HG03135 (cell line): Measurements from ENCODE around the gene KCNC1.

ENCODE experiments used
- ATAC-seq: cut with Tn5 transposase; IDR thresholded peaks from one replicate; pipeline ENCODE4 v1.9.1; 2021; ENCODE audit warnings: mild to moderate bottlenecking, moderate library complexity; ENCODE audit not compliant: unreplicated experiment

KCNC1 gene

GRCh38 chr11:17751558-17751957 is 17.0 kb downstream of the KCNC1 start:
- ATAC-seq, result no peak

- no peak for ATAC-seq
Observed at GRCh38 chr11:17752144-17752543, 17.6 kb downstream of the KCNC1 start.

GRCh38 chr11:17753153-17753552 is 18.6 kb downstream of the KCNC1 start:
- no peak for ATAC-seq

GRCh38 chr11:17753641-17754040 is 19.1 kb downstream of the KCNC1 start:
- no peak for ATAC-seq

- no peak for ATAC-seq
Observed at GRCh38 chr11:17755891-17756290, 21.3 kb downstream of the KCNC1 start.

DNA sequence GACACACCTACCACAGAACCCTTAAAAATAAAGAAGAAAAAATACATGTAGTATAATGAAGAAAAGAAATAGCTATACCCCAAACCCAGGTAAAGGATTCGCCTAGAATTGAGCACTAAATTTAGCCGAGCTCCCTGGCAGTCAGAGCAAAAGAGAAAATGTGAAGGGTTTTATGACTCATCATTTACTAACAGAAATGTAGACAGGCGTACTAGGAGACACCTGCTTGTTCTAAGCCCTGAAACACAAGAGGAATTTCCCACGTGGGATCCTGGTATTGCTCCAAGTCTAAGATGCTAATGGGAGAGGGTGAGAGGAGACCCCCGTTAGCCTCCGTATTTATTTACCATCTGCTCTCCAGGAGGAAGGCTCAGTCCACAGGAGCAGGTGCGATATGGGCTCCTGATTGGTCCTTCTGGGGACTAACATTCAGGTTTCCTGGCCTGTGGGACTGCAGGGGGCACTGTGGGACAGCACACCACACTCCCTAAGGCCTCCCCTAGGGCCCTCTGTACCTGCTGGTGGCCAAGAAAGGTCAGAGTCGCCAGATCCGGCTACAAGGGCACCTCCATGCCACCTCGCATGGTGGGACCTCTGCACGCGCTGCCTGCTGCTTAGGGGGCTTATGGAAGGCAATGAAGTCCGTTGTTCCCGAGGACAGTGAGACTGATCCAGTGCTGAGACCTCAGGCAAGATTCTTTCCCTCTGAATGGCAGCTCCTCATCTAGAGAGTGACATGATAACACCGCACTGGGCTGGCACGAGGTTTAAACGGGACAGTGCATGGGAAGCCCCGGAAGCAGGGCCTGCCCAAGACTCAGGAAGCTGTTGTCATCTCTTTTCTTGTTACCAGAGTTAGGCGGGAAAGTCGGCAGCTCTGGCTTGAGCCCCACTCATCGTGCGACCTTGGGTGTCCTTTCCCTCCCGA is 25.8 kb downstream of the KCNC1 start:
- peak; percentile 80 for ATAC-seq

DNA sequence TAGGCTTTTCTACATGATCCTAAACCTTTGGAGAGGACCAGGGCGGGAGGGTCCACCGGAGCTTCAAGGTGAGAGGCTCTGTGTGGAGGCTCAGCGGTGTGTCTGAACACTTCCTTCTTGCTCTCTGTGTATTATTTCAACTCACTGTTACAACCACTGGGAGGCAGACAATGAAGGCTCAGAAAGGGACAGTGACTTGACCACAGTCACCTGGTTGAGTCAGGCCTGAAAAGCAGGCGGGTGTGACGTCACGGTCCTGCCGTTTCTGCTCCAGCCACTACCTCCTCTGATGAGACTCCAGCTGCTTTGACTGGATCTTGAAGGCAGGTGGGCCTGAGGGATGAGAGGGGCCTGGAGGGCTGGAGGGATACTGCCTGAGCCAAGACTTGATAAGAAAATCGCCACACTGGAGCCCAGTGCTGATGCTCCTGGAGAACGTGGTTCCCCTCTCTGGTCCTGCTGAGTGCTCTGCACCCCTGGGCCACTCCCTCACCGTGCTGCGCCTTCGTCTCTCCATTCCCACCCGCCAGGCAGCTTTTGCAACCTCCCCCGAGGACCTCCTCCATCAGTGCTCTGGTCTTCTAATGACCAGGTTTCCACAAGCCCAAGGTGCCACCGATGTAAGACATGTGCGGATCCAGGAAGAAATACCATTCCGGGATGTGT is 27.9 kb downstream of the KCNC1 start:
- ATAC-seq, result no peak

DNA sequence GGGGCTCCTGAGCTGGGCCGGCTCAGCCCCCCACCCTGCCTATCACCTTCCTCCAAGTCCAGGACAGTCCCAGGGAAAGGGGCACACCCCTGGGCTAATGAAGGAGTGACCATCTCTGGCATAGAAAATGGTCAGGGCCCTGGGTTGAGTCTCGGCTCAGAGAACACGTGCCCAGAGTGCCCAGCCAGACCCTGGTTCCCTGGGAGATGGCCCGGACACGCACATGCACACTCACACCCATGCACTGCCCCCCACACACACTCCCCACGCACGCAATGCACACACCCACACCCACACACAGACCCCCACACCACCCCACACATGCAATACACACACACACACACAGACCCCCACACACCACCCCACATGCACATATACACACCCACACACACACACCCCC is 28.7 kb downstream of the KCNC1 start:
- ATAC-seq, result no peak

DNA sequence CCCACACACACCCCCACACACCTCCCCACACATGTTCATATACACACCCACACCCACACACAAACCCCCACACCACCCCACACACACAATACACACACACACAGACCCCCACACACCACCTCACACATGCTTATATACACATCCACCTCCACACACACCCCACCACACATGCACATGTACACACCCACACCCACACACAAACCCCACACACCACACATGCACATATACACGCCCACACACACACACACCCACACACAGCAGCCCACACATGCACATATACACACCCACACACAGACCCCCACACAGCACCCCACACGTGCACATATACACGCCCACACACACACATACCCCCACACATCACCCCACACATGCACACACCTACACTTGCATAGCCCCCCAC is 29.1 kb downstream of the KCNC1 start:
- ATAC-seq, result no peak

GRCh38 chr11:17764446-17765218 is 30.1 kb downstream of the KCNC1 start:
- no peak for ATAC-seq

DNA sequence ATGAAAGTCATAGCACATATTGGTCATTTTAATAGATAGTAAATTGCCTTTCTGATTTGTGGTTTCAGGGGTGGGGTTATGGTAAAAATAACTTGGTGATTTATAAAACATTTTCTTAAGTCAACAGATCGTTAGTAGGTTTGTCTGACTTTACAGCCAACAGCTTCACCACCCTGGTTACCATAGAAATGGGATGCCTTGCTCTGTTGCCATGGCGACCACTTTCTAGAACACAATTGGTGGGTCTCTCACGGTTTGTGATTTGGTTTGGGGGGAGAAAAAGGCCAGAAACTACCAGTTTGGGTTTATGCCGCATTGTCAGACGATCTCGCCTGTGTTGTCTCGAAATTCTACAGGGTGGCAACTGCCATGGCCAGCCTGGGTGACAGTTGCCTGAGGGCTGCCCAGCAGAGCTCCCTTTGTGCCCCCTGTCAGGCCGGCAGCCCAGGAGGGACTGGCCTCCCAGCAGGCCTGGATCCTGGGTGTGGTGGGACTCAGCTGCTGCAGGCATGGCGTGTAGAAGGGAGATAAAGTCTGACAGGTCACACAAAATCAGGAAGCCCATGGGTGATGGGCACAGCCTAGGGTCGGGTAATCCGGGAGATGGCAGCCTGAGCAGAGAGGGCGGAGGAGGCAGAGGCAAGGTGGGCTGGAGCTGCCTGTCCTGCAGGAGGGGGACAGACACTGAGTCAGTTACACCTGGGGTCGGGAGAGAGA is 30.9 kb downstream of the KCNC1 start:
- ATAC-seq, result no peak

DNA sequence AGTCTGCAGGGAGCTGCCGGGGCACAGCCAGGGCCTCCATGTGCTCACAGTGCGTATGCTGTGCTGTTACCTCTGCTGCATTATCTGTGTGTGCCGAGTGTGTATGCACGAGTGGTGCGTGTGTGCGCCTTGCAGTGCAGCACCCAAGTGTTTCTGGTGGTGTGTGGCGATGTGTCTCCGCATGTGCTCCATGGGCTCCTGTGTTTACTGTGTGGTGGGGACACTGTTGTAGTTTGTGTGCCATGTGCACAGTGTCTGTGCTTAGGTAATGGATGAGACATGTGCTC is 31.4 kb downstream of the KCNC1 start:
- ATAC-seq, result no peak

- no peak for ATAC-seq
Observed at GRCh38 chr11:17766590-17766989, 32.0 kb downstream of the KCNC1 start.

GRCh38 chr11:17767301-17767885 is 32.8 kb downstream of the KCNC1 start:
- no peak for ATAC-seq

DNA sequence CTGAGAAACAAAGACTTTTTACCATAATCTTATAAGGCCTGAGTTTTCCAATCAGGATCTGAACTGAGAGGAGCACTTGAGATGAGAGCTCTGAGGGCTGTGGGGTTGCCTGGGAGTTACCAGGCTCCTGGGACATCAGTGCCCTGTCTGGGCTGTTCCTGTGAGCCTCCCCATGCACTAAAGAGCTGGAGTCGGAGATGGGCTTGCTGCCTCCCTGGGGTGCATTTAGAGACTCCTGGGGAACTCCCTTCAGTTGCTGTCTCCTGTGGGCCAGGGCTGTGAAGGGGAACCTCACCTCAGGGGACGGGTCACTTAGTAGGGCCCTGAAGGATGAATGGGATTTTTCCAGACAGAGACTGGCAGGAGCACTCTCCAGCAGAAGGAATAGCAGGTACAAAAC is 33.3 kb downstream of the KCNC1 start:
- no peak for ATAC-seq

DNA sequence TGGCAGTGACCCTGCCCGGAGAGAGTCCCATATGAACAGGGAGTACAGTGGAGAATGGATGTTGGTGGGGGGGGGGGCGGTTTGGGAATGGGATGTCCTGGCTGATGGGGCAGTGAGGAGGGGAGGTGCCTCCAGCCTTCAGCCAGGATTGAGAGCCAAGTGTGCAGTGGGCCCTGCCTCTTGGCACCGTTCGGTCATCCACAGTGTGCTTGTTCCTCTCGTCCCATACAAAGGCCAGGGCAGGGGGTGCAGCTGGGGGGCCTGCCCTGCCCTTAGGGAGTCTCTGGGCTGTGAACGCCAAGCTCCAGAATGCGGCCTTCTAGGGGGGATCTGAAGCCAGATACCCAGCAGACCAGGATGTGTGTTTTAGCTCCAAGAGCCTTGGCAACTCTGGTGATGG is 34.0 kb downstream of the KCNC1 start:
- no peak for ATAC-seq

- no peak for ATAC-seq
Observed at GRCh38 chr11:17769218-17769617, 34.6 kb downstream of the KCNC1 start.

DNA sequence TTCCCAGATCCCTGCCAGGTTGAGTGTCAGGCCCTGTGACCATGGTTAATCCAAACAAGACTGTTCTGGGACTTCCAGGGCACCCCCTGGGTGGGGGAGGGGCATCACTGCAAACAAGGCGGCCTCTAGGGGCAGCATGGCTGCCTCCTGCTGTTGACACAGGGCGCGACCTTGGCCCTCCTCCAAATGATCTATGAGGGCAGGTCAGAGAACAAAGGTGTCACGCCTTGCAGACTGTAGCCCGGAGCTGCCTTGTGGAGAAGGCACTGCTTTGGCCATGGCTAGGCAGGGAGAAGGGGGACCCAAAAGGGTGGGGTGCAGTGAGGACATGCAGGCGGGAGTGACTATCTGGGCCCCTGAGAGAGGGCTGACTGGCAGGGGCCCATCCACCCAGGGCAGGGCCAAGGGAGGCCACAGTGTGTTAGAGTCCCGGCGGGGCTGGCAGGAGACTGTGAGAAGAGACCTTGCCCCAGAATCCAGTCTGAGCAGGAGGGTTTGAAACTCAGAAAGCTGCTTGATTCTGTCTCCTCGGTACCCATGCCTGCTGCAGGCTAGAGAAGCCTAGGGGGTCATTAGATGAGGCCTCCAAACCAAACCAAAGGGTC is 35.6 kb downstream of the KCNC1 start:
- ATAC-seq, result no peak

DNA sequence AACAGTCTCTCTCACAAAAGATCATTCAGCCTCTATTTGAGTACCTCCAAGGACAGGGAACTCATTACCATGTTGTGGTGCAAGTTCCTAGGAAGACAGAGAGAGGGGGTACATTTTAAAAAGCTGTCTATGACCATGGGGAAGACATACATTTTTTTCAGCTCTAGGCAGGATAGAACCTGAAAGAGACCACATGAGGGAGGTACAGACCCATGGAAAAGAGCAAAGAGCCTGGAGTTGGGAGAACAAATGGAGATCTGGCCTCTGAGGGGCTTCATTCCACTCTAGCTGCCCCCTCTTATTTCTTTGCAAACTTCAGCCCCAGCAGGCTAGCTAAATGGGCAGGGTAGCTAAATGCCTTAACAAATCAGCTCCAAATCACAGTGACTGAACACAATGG is 36.3 kb downstream of the KCNC1 start:
- no peak for ATAC-seq

GRCh38 chr11:17771415-17771814 is 36.8 kb downstream of the KCNC1 start:
- no peak for ATAC-seq
